Measurements from ENCODE around the gene SEMA3F.

- TF ChIP-seq CTCF (conservative IDR thresholded peaks at IDR 0.05; ENCODE audit: low read depth, low read length) (no peak), EZH2 (IDR thresholded peaks at IDR 0.05; ENCODE audit: borderline replicate concordance, low read depth, low read length, poor library complexity, severe bottlenecking) (no peak)
Observed at GRCh38 chr3:50155891-50156290, 767 bp downstream of the SEMA3F start.

All from A673 (cell line).